ENCODE results near the gene MS4A15. TPM values are rescaled to one million over a fixed set of nuclear protein-coding genes. Genes with fewer than 3 reads are reported as not detected.

The MS4A15 gene
- total and polyA plus RNA-seq, 2 donors (not counting 1 experiment from before 2014, with no cell fraction given): not detected

- Histone ChIP-seq H3K4me1 (ENCODE audit: control insufficient read depth in 2 of 2, insufficient read depth in 2 of 2, low read length in 2 of 2) (peaks cover 25 to 30% of the 10 kb centered on the region in 2 donors), H3K9ac (ENCODE audit: low read length) (no peak overlapping the region), H4K20me1 (ENCODE audit: control insufficient read depth, insufficient read depth, low read length, poor library complexity, severe bottlenecking) (no peaks in the 10 kb centered on the region), H3K79me2 (ENCODE audit: control insufficient read depth, insufficient read depth, low read length) (no peaks in the 10 kb centered on the region), H3K27me3 (replicated peaks in 1 of 4; ENCODE audit: control extremely low read depth in 1 of 4, control insufficient read depth in 3 of 4, insufficient read depth in 4 of 4, low read length in 3 of 4) (peaks cover 0 to 22% (median under 1%) of the 10 kb centered on the region in 4 experiments), H3K4me3 (ENCODE audit: control extremely low read depth in 1 of 5, extremely low read depth in 1 of 5, insufficient read depth in 1 of 5, low read depth in 2 of 5, low read length in 4 of 5) (no peak overlapping the region), H2AFZ (ENCODE audit: insufficient read depth, low read depth, low read length, poor library complexity, severe bottlenecking) (no peak overlapping the region), H3K27ac (ENCODE audit: low read length in 2 of 2) (no peak overlapping the region), H3K36me3 (replicated peaks in 1 of 2; ENCODE audit: control extremely low read depth in 1 of 2, control insufficient read depth in 1 of 2, extremely low read depth in 1 of 2, insufficient read depth in 2 of 2, low read length in 1 of 2) (no peaks in the 10 kb centered on the region), H3K9me3 (ENCODE audit: control extremely low read depth in 1 of 3, control insufficient read depth in 2 of 3, insufficient read depth in 1 of 3, low read length in 2 of 3) (peaks cover 0 to 8% (median 0%) of the 10 kb centered on the region in 3 donors), H3K4me2 (replicated peaks; ENCODE audit: low read depth, low read length, poor library complexity, severe bottlenecking) (no peak overlapping the region)
- Mint-ChIP-seq H3K4me3 (no peak overlapping the region), H3K27me3 (peaks cover 29% of the 10 kb centered on the region), H3K27ac (no peak overlapping the region), H3K4me1 (peaks cover 34% of the 10 kb centered on the region), H3K9me3 (ENCODE audit: insufficient read depth) (no peaks in the 10 kb centered on the region)
- POLR2A ChIA-PET: no interaction called here
- TF ChIP-seq EZH2 (IDR thresholded peaks at IDR 0.05; ENCODE audit: borderline replicate concordance, insufficient read depth, low read depth, low read length, poor library complexity, severe bottlenecking) (no peak), CTCF (IDR thresholded peaks at IDR 0.05) (no peak)
- WGBS (ENCODE audit: insufficient coverage): 67% methylated on average over 3 of the region's 5 CpGs
- CTCF ChIA-PET: interaction anchor here (0.6 to 6.5 kb wide), 6 partner anchors 9 to 627 kb away, joined by 3 to 102 read pairs (median 6); partner anchors contain the start of genes MS4A15 and TMEM216
- intact Hi-C loops (cut with micrococcal nuclease): no loop called here
- ATAC-seq (ENCODE audit: low read depth) (no peak), DNase-seq (no peak)
Observed at GRCh38 chr11:60765355-60765754, 8.7 kb downstream of the MS4A15 start.

- Histone ChIP-seq H3K27me3 (replicated peaks in 1 of 4; ENCODE audit: control extremely low read depth in 1 of 4, control insufficient read depth in 3 of 4, insufficient read depth in 4 of 4, low read length in 3 of 4) (peaks cover 0 to 24% (median 0%) of the 10 kb centered on the region in 4 experiments), H3K27ac (ENCODE audit: low read length in 2 of 2) (no peak overlapping the region), H3K9me3 (ENCODE audit: control extremely low read depth in 1 of 3, control insufficient read depth in 2 of 3, insufficient read depth in 1 of 3, low read length in 2 of 3) (peaks cover 0 to 8% (median 0%) of the 10 kb centered on the region in 3 donors), H4K20me1 (ENCODE audit: control insufficient read depth, insufficient read depth, low read length, poor library complexity, severe bottlenecking) (no peaks in the 10 kb centered on the region), H3K36me3 (replicated peaks in 1 of 2; ENCODE audit: control extremely low read depth in 1 of 2, control insufficient read depth in 1 of 2, extremely low read depth in 1 of 2, insufficient read depth in 2 of 2, low read length in 1 of 2) (no peaks in the 10 kb centered on the region), H3K9ac (ENCODE audit: low read length) (no peak overlapping the region), H3K4me1 (ENCODE audit: control insufficient read depth in 2 of 2, insufficient read depth in 2 of 2, low read length in 2 of 2) (peaks cover 20 to 25% of the 10 kb centered on the region in 2 donors), H3K4me3 (ENCODE audit: control extremely low read depth in 1 of 5, extremely low read depth in 1 of 5, insufficient read depth in 1 of 5, low read depth in 2 of 5, low read length in 4 of 5) (no peak overlapping the region), H2AFZ (ENCODE audit: insufficient read depth, low read depth, low read length, poor library complexity, severe bottlenecking) (no peak overlapping the region), H3K4me2 (replicated peaks; ENCODE audit: low read depth, low read length, poor library complexity, severe bottlenecking) (no peak overlapping the region), H3K79me2 (ENCODE audit: control insufficient read depth, insufficient read depth, low read length) (no peaks in the 10 kb centered on the region)
- DNase-seq: no peak
- ChIA-PET POLR2A (no interaction called here), CTCF (interaction anchor here (0.6 to 6.5 kb wide), 2 partner anchors 10 to 488 kb away, joined by 5 to 102 read pairs; no protein-coding TSS in a partner anchor)
- no peak overlapping the region for H3K4me3 Mint-ChIP-seq
- TF ChIP-seq EZH2 (IDR thresholded peaks at IDR 0.05; ENCODE audit: borderline replicate concordance, insufficient read depth, low read depth, low read length, poor library complexity, severe bottlenecking) (no peak), CTCF (IDR thresholded peaks at IDR 0.05) (no peak)
- ATAC-seq (ENCODE audit: low read depth): no peak
- intact Hi-C loops (cut with micrococcal nuclease): no loop called here
- no peak overlapping the region for H3K27ac Mint-ChIP-seq
- H3K9me3 Mint-ChIP-seq (ENCODE audit: insufficient read depth): no peaks in the 10 kb centered on the region
- 94% methylated on average over 8 of the region's 10 CpGs for WGBS (ENCODE audit: insufficient coverage)
- peaks cover 30% of the 10 kb centered on the region for H3K27me3 Mint-ChIP-seq
- H3K4me1 Mint-ChIP-seq: peaks cover 26% of the 10 kb centered on the region
Observed at GRCh38 chr11:60766547-60766946, 9.9 kb downstream of the MS4A15 start.

Data from B cell (primary cell).